Measurements from ENCODE around the gene RALA. TPM values are rescaled to one million over a fixed set of nuclear protein-coding genes. Genes with fewer than 3 reads are reported as not detected.

RALA gene
- total RNA-seq, 2 experiments from 2014 or later = 31.9 to 32.4 TPM

- no peaks in the 10 kb centered on the region for H3K9me3 Mint-ChIP-seq
- H3K4me1 Mint-ChIP-seq = peaks cover 21% of the 10 kb centered on the region
- ATAC-seq (ENCODE audit: low read depth) = no peak
- H3K4me3 Mint-ChIP-seq = no peak overlapping the region
- POLR2A ChIA-PET = no interaction called here
- no peak overlapping the region for H3K27ac Mint-ChIP-seq
- peaks cover 7% of the 10 kb centered on the region for H3K27me3 Mint-ChIP-seq
- peaks cover 2% of the 10 kb centered on the region for H3K36me3 Mint-ChIP-seq
- DNase-seq = no peak
Observed at GRCh38 chr7:39620486-39620885, 2.9 kb upstream of the RALA start.

- peaks cover 25% of the 10 kb centered on the region for H3K4me1 Mint-ChIP-seq
- no peak overlapping the region for H3K27ac Mint-ChIP-seq
- peaks cover 4% of the 10 kb centered on the region for H3K36me3 Mint-ChIP-seq
- POLR2A ChIA-PET = no interaction called here
- H3K4me3 Mint-ChIP-seq = no peak overlapping the region
- H3K9me3 Mint-ChIP-seq = no peaks in the 10 kb centered on the region
- peaks cover 4% of the 10 kb centered on the region for H3K27me3 Mint-ChIP-seq
- ATAC-seq (ENCODE audit: low read depth) (no peak), DNase-seq (no peak)
Observed at GRCh38 chr7:39621261-39621660, 2.1 kb upstream of the RALA start.

- ATAC-seq (ENCODE audit: low read depth) (no peak), DNase-seq (no peak)
- Mint-ChIP-seq H3K4me1 (peaks cover 31% of the 10 kb centered on the region), H3K27ac (peak overlapping the region; percentile 92), H3K27me3 (no peaks in the 10 kb centered on the region), H3K9me3 (no peaks in the 10 kb centered on the region), H3K36me3 (peaks cover 4% of the 10 kb centered on the region), H3K4me3 (peak overlapping the region; percentile 82)
- POLR2A ChIA-PET = interaction anchor here (0.5 to 3.5 kb wide), 7 partner anchors 9 to 111 kb away, joined by 3 to 18 read pairs (median 5); no protein-coding TSS in a partner anchor
Observed at GRCh38 chr7:39621784-39622411, 1.5 kb upstream of the RALA start.

GRCh38 chr7:39622609-39623008, 763 bp upstream of the RALA start:
- no peaks in the 10 kb centered on the region for H3K27me3 Mint-ChIP-seq
- DNase-seq (no peak), ATAC-seq (ENCODE audit: low read depth) (no peak)
- peak overlapping the region; percentile 82 for H3K4me3 Mint-ChIP-seq
- no peaks in the 10 kb centered on the region for H3K9me3 Mint-ChIP-seq
- H3K27ac Mint-ChIP-seq = peak overlapping the region; percentile 92
- peaks cover 32% of the 10 kb centered on the region for H3K4me1 Mint-ChIP-seq
- POLR2A ChIA-PET = interaction anchor here (0.5 to 3.5 kb wide), 10 partner anchors 9 to 113 kb away, joined by 3 to 18 read pairs (median 5); no protein-coding TSS in a partner anchor
- H3K36me3 Mint-ChIP-seq = peaks cover 4% of the 10 kb centered on the region

GRCh38 chr7:39623732-39624441, 515 bp downstream of the RALA start:
- peaks cover 38% of the 10 kb centered on the region for H3K4me1 Mint-ChIP-seq
- ATAC-seq (ENCODE audit: low read depth) = peak; percentile 69
- H3K27ac Mint-ChIP-seq = peak overlapping the region; percentile 92
- no peaks in the 10 kb centered on the region for H3K9me3 Mint-ChIP-seq
- DNase-seq = no peak
- peaks cover 8% of the 10 kb centered on the region for H3K36me3 Mint-ChIP-seq
- H3K27me3 Mint-ChIP-seq = no peaks in the 10 kb centered on the region
- POLR2A ChIA-PET = interaction anchor here (0.6 to 3.5 kb wide), 12 partner anchors 9 to 327 kb away, joined by 3 to 18 read pairs (median 4); partner anchors contain the start of gene YAE1
- H3K4me3 Mint-ChIP-seq = peak overlapping the region; percentile 94

- ATAC-seq (ENCODE audit: low read depth) = no peak
- peaks cover 40% of the 10 kb centered on the region for H3K4me1 Mint-ChIP-seq
- H3K9me3 Mint-ChIP-seq = no peaks in the 10 kb centered on the region
- no peaks in the 10 kb centered on the region for H3K27me3 Mint-ChIP-seq
- H3K36me3 Mint-ChIP-seq = peaks cover 12% of the 10 kb centered on the region
- H3K27ac Mint-ChIP-seq = peak overlapping the region; percentile 88
- peak overlapping the region; percentile 94 for H3K4me3 Mint-ChIP-seq
- DNase-seq = no peak
- POLR2A ChIA-PET = interaction anchor here (0.6 to 3.5 kb wide), 9 partner anchors 8 to 327 kb away, joined by 3 to 18 read pairs (median 5); partner anchors contain the start of gene YAE1
Observed at GRCh38 chr7:39624442-39624807, 1.1 kb downstream of the RALA start.

- no peak for ATAC-seq (ENCODE audit: low read depth)
- POLR2A ChIA-PET = interaction anchor here (0.9 to 3.5 kb wide), 3 partner anchors 9 to 110 kb away, joined by 3 to 18 read pairs (median 10); no protein-coding TSS in a partner anchor
- Mint-ChIP-seq H3K4me1 (peaks cover 40% of the 10 kb centered on the region), H3K36me3 (peaks cover 16% of the 10 kb centered on the region), H3K4me3 (peak overlapping the region; percentile 94), H3K27ac (no peak overlapping the region), H3K27me3 (no peaks in the 10 kb centered on the region), H3K9me3 (no peaks in the 10 kb centered on the region)
- DNase-seq = no peak
Observed at GRCh38 chr7:39624935-39625694, 1.7 kb downstream of the RALA start.

- POLR2A ChIA-PET = interaction anchor here (0.8 to 1.5 kb wide), 2 partner anchors 8 to 9 kb away, joined by 3 to 6 read pairs; partner anchors contain the start of gene RALA
- Mint-ChIP-seq H3K27ac (peak overlapping the region; percentile 49), H3K27me3 (no peaks in the 10 kb centered on the region), H3K36me3 (peaks cover 54% of the 10 kb centered on the region), H3K9me3 (peaks cover 5% of the 10 kb centered on the region), H3K4me1 (peaks cover 48% of the 10 kb centered on the region), H3K4me3 (no peak overlapping the region)
- DNase-seq = no peak
- no peak for ATAC-seq (ENCODE audit: low read depth)
Observed at GRCh38 chr7:39631736-39632308, 8.4 kb downstream of the RALA start.

- peak; percentile 76 for ATAC-seq (ENCODE audit: low read depth)
- Mint-ChIP-seq H3K9me3 (peaks cover 6% of the 10 kb centered on the region), H3K36me3 (peaks cover 58% of the 10 kb centered on the region), H3K27me3 (no peaks in the 10 kb centered on the region), H3K27ac (peak overlapping the region; percentile 86), H3K4me3 (peak overlapping the region; percentile 68), H3K4me1 (peaks cover 48% of the 10 kb centered on the region)
- peak; percentile 33 for DNase-seq
- POLR2A ChIA-PET = interaction anchor here (0.7 to 1.5 kb wide), 4 partner anchors 10 to 99 kb away, joined by 3 to 10 read pairs (median 5); partner anchors contain the start of gene RALA
Observed at GRCh38 chr7:39633563-39634477, 10.4 kb downstream of the RALA start.

- Mint-ChIP-seq H3K9me3 (peaks cover 6% of the 10 kb centered on the region), H3K36me3 (peaks cover 60% of the 10 kb centered on the region), H3K27ac (peak overlapping the region; percentile 86), H3K27me3 (no peaks in the 10 kb centered on the region), H3K4me1 (peaks cover 48% of the 10 kb centered on the region), H3K4me3 (peak overlapping the region; percentile 68)
- POLR2A ChIA-PET = interaction anchor here (0.7 to 1.5 kb wide), 3 partner anchors 11 to 99 kb away, joined by 3 to 10 read pairs (median 4); partner anchors contain the start of gene RALA
- ATAC-seq (ENCODE audit: low read depth) = no peak
- no peak for DNase-seq
Observed at GRCh38 chr7:39634478-39634805, 11.1 kb downstream of the RALA start.

GRCh38 chr7:39637400-39637799, 14.0 kb downstream of the RALA start:
- DNase-seq (no peak), ATAC-seq (ENCODE audit: low read depth) (no peak)
- Mint-ChIP-seq H3K27me3 (no peaks in the 10 kb centered on the region), H3K36me3 (peaks cover 46% of the 10 kb centered on the region), H3K27ac (no peak overlapping the region), H3K4me3 (no peak overlapping the region), H3K4me1 (peaks cover 51% of the 10 kb centered on the region), H3K9me3 (peaks cover 4% of the 10 kb centered on the region)
- POLR2A ChIA-PET = interaction anchor here (0.8 kb wide), 1 partner anchor 14 kb away, joined by 3 read pairs; the partner anchor contains the start of gene RALA

GRCh38 chr7:39637963-39638485, 14.7 kb downstream of the RALA start:
- Mint-ChIP-seq H3K27ac (no peak overlapping the region), H3K27me3 (no peaks in the 10 kb centered on the region), H3K9me3 (peaks cover 4% of the 10 kb centered on the region), H3K4me1 (peaks cover 49% of the 10 kb centered on the region), H3K36me3 (peaks cover 43% of the 10 kb centered on the region), H3K4me3 (no peak overlapping the region)
- POLR2A ChIA-PET = interaction anchor here (0.8 kb wide), 1 partner anchor 15 kb away, joined by 3 read pairs; the partner anchor contains the start of gene RALA
- no peak for ATAC-seq (ENCODE audit: low read depth)
- no peak for DNase-seq

All from activated naive CD8-positive, alpha-beta T cell treated with anti-CD3 and anti-CD28 coated beads, Interleukin-2, amount 10 ng/mL, durations not matched to agents 7 days and 5 days (primary cell).